NCI-H2227 (cell line): ENCODE results near the gene EBF3.

Experiments used
- DNase-seq: peaks from one replicate; lab custom pipeline; 2025; ENCODE audit not compliant: unreplicated experiment; lab: John Stamatoyannopoulos, UW

The EBF3 gene

DNA sequence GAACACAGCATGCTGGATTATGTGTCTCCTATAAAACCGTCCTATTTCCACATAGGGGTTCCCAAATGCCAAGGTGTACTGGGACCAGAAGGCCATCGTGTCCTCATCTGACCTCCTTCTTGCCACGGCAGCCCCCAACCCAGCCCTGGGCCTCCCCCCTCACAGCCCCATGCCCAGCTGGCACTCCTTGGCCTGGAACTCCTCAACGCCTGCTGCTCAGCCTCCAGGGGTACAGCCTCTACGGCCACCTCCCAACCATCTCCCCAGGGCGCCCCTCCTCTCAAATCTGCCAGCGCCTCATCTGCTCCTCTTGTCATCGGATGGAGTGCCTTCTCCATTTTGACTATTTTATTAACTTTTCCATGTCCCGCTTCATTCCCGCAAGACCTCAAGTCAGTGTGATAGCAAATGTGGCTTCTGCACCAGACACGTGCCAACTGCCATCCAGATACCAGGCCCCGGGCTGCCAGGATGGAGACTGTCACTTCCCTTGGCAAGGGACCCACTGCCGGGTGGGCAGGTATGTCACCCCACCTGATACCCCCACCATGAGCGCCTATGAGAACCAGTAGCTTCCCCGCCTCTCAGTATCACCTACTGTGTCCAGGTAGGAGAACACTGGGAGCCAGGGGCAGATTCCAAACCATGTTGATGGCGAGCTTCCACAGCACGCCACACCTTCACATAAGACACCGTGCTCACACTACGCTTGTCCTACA lies 106.7 kb downstream of the EBF3 start:
- no peak for DNase-seq

DNA sequence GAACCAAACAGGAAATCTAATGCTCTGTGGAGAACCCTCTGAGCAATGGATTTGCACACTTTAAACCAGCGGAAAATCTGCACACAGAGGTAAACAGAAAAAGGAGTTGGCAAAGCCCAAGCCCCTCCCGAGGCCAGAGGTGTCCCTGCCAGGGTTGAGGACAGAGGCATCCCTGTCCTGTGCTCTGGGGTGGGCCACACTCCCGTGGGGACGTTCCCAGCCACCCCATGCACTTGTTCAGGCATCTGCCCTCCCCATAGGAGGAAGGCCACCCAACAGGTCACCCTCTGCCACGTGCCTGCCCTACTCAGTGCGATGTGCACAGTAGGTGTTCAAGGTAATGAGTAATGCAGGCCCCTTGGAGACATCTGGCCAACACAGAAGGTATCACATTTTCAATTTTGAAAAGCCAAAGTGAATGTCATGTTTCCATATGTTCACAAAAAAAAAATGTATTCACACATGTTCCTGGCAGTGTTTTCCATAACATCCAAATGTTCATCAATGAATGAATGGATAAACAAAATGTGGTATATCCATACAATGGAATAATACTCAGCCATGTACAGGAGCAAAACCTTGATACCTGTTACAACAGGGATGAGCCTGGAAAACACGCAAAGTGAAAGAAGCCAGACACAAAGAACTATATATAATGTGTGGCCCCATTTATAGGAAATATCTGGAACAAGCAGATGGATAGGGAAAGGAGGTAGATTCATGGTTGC lies 108.1 kb downstream of the EBF3 start:
- no peak for DNase-seq

GRCh38 chr10:129854796-129855705 lies 109.0 kb downstream of the EBF3 start:
- DNase-seq = no peak

DNA sequence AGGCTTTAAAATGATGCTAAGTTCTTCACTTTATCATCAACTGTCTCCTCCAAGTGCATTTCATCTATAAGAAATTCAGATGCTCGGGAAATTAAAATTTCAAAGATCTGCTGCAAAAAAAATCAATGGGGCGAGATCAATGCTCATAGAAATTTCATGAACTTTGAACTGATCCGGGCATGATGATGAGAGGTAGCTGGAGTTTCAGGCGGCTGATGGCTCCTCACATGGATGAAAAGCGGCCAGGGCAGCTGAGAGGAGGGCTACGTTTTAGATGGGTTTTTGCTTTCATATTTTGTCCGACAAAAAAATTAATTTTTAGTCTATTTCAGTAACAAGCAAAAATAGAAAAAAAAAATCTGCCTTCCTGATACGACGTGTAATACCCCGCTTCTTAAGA lies 109.9 kb downstream of the EBF3 start:
- DNase-seq = no peak

- DNase-seq = no peak
Measured at GRCh38 chr10:129853562-129853903, 110.5 kb downstream of the EBF3 start.

DNA sequence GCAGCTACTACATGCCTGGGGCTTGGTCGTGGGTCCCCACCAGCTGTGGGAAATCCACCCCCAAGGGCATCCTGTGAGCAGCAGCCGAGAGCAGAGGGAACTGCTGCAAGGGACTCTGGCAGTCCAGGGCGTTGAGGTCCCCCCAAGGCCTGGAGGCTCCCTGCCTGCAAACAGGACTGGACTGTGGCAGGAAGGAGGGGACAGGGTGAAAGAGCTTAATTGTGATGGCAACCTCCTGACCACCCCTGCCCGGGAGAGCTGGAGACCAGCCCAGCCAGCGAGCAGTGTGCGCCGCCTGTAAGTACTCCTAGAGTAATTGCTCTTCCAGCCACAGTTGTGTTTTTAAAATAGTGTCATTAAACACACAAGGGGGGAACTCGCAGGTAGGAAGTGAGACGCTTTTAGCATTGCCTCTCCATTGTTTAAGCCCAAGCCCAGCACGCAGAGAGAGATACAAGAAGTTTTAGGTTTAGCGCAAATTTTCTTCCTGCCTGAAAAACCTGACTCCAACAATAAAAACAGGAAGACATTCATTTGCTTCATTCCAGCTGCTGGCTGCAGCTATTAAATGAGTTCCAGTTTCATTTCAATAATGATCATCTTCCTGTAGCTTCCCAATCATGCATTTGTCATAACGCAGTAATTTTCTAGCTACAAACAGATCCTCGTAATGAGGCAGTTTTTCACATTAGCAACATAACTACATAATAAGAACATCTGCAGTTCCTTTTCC lies 111.1 kb downstream of the EBF3 start:
- no peak for DNase-seq

DNA sequence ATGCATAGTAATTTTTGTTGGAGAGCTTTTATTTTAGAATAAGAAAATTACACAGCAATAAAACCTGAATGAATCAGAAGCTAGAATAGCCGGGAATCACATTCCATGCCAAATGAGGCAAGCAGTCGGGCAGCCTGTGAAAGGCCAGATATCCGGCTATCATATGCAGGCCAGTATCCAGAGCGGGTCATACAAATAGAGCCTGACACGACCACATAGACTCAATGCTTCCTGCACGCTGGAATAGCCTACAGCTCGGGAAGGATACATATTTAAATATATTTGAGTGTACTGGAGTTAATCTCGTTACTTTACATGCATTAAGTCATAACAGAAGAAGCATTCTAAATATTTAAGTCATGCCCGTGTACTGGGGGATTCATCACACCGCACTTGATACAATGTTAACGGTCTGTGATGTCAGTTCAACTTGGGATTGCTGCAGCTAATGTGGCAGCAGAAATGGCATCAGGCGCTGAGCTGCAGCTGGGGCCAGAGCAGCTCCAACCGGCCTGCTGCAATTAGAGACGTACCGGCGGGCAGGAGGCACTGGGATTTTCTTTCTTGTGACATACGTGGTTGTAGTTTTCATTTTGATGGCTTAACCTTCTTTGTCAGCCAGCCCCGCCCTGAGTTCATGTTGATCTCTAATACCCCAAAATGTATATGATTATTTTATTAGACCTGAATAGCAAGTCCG lies 112.0 kb downstream of the EBF3 start:
- DNase-seq = no peak

DNA sequence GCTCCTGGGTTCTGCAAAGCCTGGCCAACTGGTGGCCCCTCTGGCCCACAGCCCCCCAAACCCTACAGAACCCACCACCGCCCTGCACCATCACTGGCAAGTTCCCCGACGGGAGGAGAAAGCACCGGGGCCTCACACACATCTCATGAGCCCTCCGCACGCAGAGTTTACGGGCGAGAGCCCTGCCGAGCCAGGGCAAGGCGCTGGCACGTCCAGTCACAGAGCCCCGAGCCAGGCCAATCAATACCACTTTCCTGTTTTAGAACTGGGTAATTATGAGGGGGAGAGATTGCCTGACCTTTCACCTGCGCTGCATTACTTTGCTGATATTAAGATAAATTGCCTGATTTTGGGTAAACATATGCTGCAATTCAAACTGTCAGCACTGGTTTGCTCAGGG lies 113.3 kb downstream of the EBF3 start:
- DNase-seq = no peak

DNA sequence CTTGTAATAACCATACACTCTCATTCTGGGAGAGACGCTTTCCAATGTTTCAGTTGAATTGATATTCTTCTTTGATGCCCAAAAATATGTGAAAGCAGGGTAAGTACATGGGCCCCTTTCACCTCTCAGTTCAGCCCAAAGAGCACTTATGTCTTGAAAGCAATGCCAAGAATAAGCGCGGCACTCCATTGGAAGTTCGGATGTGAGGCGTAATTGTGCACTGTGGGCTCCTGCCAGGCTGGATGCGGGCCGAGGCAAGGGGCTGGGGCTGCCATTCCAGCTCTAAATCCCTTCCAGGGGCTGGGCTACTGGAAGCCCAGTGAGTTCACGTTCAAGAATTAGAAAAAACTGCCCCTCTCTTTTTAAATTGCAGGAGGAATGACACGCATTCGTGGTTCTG lies 113.8 kb downstream of the EBF3 start:
- no peak for DNase-seq

GRCh38 chr10:129849853-129850252 lies 114.2 kb downstream of the EBF3 start:
- no peak for DNase-seq

DNA sequence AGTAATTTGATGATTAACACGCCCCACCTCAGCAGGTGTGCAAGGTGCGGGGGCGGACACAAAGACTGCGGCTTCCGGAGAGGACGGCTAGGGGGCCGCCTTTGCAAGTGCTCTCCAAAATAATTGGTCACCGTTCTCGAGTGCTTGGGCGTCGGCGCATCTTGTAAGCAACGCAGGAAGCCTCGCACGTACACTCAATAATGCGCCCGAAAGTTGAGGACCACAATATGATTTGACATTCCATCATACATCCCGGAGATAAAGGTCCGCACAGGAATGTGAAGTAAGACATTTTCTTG lies 114.7 kb downstream of the EBF3 start:
- no peak for DNase-seq

DNA sequence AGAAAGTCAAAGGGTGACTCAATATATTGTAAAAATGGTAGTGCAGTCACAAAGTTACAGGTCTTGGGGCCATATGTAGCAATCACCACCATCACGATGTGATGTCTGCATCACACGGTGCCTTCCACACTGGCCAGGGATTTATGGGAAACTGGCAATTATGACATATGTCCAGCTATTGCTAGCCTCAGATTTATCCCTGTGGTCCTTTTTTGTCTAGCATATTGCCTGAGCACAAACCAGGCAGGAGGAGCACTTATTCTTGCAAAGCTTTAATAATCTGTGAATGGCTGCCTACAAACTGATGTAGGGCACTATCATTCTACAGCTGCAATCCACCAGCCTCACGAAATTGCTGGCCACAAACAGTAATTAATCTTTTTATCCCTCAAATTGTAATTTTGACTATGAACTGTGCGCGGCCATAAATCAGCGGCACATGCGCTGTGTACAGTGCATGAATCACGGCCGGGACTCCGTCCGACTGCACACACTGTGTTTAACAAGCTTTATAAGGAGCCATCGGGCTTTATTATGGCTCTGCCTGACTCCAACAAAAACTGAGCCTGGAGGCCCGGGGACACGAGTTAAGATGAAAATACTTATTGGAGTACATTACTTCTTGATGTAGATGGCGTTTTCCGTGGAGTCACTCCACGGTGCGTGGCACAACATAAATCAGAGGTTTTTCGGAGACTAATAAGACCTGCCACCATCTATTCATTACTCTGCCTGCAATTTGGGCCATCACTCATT lies 115.2 kb downstream of the EBF3 start:
- DNase-seq = no peak

GRCh38 chr10:129847741-129848483 lies 116.2 kb downstream of the EBF3 start:
- DNase-seq = no peak

DNA sequence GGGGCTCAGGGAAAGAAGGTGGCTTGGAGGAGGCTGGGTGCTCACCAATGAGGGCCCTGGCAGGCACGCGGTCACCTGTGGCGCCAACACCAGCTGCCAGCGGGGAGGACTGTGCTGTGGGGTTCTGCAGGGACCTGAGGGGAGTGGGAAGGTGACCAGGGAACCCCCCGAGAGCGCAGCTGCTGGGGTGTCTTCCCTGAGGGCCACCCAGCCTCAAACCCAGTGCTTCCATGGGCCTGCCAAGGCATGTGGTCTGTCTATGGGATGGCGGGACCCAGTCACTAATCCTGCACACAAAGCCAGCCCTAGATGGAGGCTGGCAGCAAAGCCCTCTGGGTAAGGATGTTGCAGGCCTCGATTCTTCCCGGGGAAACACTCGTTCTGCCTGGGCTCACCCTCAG lies 117.1 kb downstream of the EBF3 start:
- no peak for DNase-seq

- DNase-seq = no peak
Measured at GRCh38 chr10:129845111-129845753, 118.8 kb downstream of the EBF3 start.

- DNase-seq = no peak
Measured at GRCh38 chr10:129844216-129844766, 119.8 kb downstream of the EBF3 start.

GRCh38 chr10:129843702-129844101 lies 120.4 kb downstream of the EBF3 start:
- DNase-seq = no peak

GRCh38 chr10:129843131-129843541 lies 120.9 kb downstream of the EBF3 start:
- no peak for DNase-seq

DNA sequence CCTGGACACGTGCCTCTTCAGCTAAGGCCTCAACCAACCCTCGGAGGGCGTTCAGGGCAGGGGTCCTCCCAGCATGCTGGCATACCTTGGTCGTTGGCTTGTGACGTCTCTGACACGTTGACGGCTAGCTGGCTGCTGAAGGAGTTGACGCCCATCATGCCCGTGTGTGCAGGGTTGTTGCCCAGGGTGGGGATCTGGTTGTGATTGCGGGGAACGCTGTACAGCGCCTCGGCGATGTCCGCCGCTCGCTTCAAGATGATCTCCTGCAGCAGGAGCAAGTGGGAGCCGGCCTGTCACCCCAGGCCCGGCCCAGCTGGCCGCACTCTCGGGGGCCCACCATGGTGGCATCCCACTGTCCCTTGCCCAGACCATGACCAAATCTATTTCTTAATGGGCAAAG lies 122.0 kb downstream of the EBF3 start:
- DNase-seq = no peak
